Measurements from ENCODE around the gene PTGES2.

DNA sequence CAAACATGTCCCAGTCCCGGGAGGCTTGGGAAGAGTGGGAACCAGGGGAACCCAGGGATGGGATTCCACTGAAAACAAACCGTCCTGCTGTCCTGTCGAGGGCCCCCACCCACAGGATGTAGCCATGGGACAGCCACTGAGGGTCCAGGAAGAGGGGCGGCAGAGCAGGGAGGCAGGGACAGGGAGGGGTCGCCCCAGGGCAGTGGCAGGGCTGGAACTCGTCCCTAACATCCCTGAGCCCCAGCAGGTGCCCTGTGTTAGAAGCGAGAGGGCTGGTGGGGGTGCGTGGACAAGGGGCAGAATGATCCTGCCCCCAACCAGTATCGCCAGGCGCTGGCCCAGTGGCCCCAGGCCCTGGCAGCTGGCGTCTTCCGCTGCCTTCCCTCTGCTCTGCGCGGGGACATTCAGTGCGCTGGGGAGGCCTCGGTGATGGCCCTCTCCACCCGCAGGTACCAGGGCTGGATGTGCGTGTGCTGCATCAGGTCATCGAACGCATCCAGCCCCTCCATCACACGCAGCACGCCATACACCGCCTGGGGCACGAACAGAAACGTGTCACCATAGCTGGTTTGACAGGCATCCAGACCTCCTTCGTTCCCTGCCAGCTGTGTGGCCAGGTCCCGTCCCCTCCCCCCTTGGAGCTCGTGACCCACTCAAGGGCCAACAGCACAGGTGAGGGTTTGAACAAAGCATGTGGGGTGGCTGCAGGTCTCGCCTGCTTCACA, 6.6 kb downstream of the PTGES2 start:
- TF ChIP-seq, protein P1, sequence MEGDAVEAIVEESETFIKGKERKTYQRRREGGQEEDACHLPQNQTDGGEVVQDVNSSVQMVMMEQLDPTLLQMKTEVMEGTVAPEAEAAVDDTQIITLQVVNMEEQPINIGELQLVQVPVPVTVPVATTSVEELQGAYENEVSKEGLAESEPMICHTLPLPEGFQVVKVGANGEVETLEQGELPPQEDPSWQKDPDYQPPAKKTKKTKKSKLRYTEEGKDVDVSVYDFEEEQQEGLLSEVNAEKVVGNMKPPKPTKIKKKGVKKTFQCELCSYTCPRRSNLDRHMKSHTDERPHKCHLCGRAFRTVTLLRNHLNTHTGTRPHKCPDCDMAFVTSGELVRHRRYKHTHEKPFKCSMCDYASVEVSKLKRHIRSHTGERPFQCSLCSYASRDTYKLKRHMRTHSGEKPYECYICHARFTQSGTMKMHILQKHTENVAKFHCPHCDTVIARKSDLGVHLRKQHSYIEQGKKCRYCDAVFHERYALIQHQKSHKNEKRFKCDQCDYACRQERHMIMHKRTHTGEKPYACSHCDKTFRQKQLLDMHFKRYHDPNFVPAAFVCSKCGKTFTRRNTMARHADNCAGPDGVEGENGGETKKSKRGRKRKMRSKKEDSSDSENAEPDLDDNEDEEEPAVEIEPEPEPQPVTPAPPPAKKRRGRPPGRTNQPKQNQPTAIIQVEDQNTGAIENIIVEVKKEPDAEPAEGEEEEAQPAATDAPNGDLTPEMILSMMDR (IDR thresholded peaks at IDR 0.05), result no peak
- no peak for TF ChIP-seq POLR2A (IDR thresholded peaks at IDR 0.05)

All from thyroid gland (tissue), 4 donors.